GM23338 (cell line): ENCODE results near the gene TTC27. TPM values are rescaled to one million over a fixed set of nuclear protein-coding genes. Genes with fewer than 3 reads are reported as not detected.

ENCODE experiments used
- ATAC-seq: fragments of 200-7000 bp; cut with Tn5 transposase; 3 replicates; pipeline ENCODE4 v1.9.1; 2020
- DNase-seq: peaks from one replicate; pipeline ENCODE4 v3.0.0-alpha.2; 2015; ENCODE audit warnings: low spot score
- H2AFZ ChIP-seq: fragments of 200-600 bp; sonication (generic); 2 replicates; pipeline ENCODE4 v1.8.0; 2016; ENCODE audit warnings: antibody characterized with exemption, mild to moderate bottlenecking, moderate library complexity
- H3F3A ChIP-seq: fragments of 200-600 bp; sonication (generic); replicated peaks from 2 replicates; pipeline ENCODE4 v1.8.0; 2017; ENCODE audit warnings: antibody characterized with exemption, mixed run types, low read depth
- H3K27ac ChIP-seq: fragments of 200-600 bp; sonication (generic); 2 replicates; pipeline ENCODE4 v1.6.1; 2016; ENCODE audit warnings: low read depth
- H3K27me3 ChIP-seq: fragments of 200-600 bp; sonication (generic); 2 replicates; pipeline ENCODE4 v1.8.0; 2016; ENCODE audit warnings: mild to moderate bottlenecking, mixed run types, moderate library complexity; ENCODE audit not compliant: insufficient read depth
- H3K36me3 ChIP-seq: fragments of 200-600 bp; sonication (generic); 2 replicates; pipeline ENCODE4 v1.8.0; 2016; ENCODE audit warnings: mild to moderate bottlenecking; ENCODE audit not compliant: insufficient read depth
- H3K4me1 ChIP-seq: fragments of 200-600 bp; sonication (generic); 2 replicates; pipeline ENCODE4 v1.8.0; 2016; ENCODE audit warnings: mild to moderate bottlenecking, moderate library complexity; ENCODE audit not compliant: insufficient read depth
- H3K4me2 ChIP-seq: fragments of 200-600 bp; sonication (generic); 2 replicates; pipeline ENCODE4 v1.7.1; 2017; ENCODE audit warnings: mixed run types
- H3K4me3 ChIP-seq: fragments of 200-600 bp; sonication (generic); 2 replicates; pipeline ENCODE4 v1.6.1; 2016; ENCODE audit warnings: mixed run types
- H3K79me2 ChIP-seq: fragments of 200-600 bp; sonication (generic); replicated peaks from 2 replicates; pipeline ENCODE4 v1.8.0; 2017; ENCODE audit warnings: mild to moderate bottlenecking; ENCODE audit not compliant: insufficient read depth
- H3K9me2 ChIP-seq: fragments of 200-600 bp; sonication (generic); 2 replicates; pipeline ENCODE4 v1.8.0; 2017; ENCODE audit not compliant: insufficient read depth
- H4K20me1 ChIP-seq: fragments of 200-600 bp; sonication (generic); replicated peaks from 2 replicates; pipeline ENCODE4 v1.8.0; 2017; ENCODE audit warnings: mild to moderate bottlenecking; ENCODE audit not compliant: insufficient read depth
- H3K27ac Mint-ChIP-seq: 2 replicates; pipeline ENCODE4 v1.8.0; 2020; ENCODE audit warnings: inconsistent platforms, mild to moderate bottlenecking, moderate library complexity, mixed read lengths
- H3K27me3 Mint-ChIP-seq: 3 replicates; pipeline ENCODE4 v1.8.0; 2022; ENCODE audit warnings: low read depth, mild to moderate bottlenecking, moderate library complexity, mixed read lengths, inconsistent platforms; ENCODE audit not compliant: insufficient read depth, poor library complexity
- H3K36me3 Mint-ChIP-seq: 3 replicates; pipeline ENCODE4 v1.8.0; 2021; ENCODE audit warnings: low read depth, mild to moderate bottlenecking, inconsistent platforms, moderate library complexity, mixed read lengths
- H3K4me1 Mint-ChIP-seq: 3 replicates; pipeline ENCODE4 v1.8.0; 2020; ENCODE audit warnings: mild to moderate bottlenecking, inconsistent platforms, mixed read lengths
- H3K4me3 Mint-ChIP-seq: 3 replicates; pipeline ENCODE4 v1.8.0; 2021; ENCODE audit warnings: moderate library complexity, mild to moderate bottlenecking, inconsistent platforms, mixed read lengths
- H3K9me3 Mint-ChIP-seq: 3 replicates; pipeline ENCODE4 v1.8.0; 2020; ENCODE audit warnings: moderate library complexity, mild to moderate bottlenecking, inconsistent platforms, mixed read lengths
- CREB1 ChIP-seq: fragments of 250-450 bp; sonication (Bioruptor Pico); IDR thresholded peaks from 2 replicates; pipeline ENCODE4 v1.5.0; 2020; ENCODE audit warnings: low read depth, mild to moderate bottlenecking, moderate library complexity
- CTCF ChIP-seq, 2 experiments: fragments of 200-600 bp in 1 of 2; sonication (generic) in 1 of 2; conservative IDR thresholded peaks; 2 replicates each; pipeline versions ENCODE4 v1.5.1 to v1.6.1; 2016 to 2017; ENCODE audit warnings: antibody characterized with exemption in 2 of 2, low read depth in 2 of 2, mild to moderate bottlenecking in 2 of 2, moderate library complexity in 1 of 2
- ETS1 ChIP-seq: IDR thresholded peaks from 2 replicates; pipeline ENCODE4 v1.6.1; 2016; ENCODE audit warnings: antibody characterized with exemption
- EZH2 ChIP-seq: fragments of 200-600 bp; sonication (generic); IDR thresholded peaks from one replicate; pipeline ENCODE4 v1.8.0; 2017; ENCODE audit warnings: antibody characterized with exemption, mild to moderate bottlenecking, low read depth; ENCODE audit not compliant: unreplicated experiment
- EZH2phosphoT487 ChIP-seq: fragments of 200-600 bp; sonication (generic); IDR thresholded peaks from one replicate; pipeline ENCODE4 v1.8.1; 2018; ENCODE audit warnings: antibody characterized with exemption; ENCODE audit not compliant: unreplicated experiment
- JUNB ChIP-seq: IDR thresholded peaks from one replicate; pipeline ENCODE4 v1.6.1; 2016; ENCODE audit warnings: antibody characterized with exemption; ENCODE audit not compliant: unreplicated experiment
- NANOG ChIP-seq: IDR thresholded peaks from 2 replicates; pipeline ENCODE4 v1.6.1; 2016; ENCODE audit warnings: antibody characterized with exemption, borderline replicate concordance
- POLR2AphosphoS5 ChIP-seq: IDR thresholded peaks from 2 replicates; pipeline ENCODE4 v1.6.1; 2016; ENCODE audit warnings: antibody characterized with exemption, low read depth
- REST ChIP-seq: IDR thresholded peaks from one replicate; pipeline ENCODE4 v1.6.1; 2018; ENCODE audit warnings: antibody characterized with exemption; ENCODE audit not compliant: unreplicated experiment
- STAT1 ChIP-seq: IDR thresholded peaks from one replicate; pipeline ENCODE4 v1.6.1; 2016; ENCODE audit warnings: antibody characterized with exemption; ENCODE audit not compliant: unreplicated experiment
- ZNF114 ChIP-seq: fragments of 250-450 bp; sonication (Bioruptor Pico); IDR thresholded peaks from 2 replicates; pipeline ENCODE4 v1.5.0; 2020; ENCODE audit warnings: mild to moderate bottlenecking, moderate library complexity
- ZNF462 ChIP-seq: fragments of 250-450 bp; sonication (Bioruptor Pico); IDR thresholded peaks from 2 replicates; pipeline ENCODE4 v1.5.0; 2020; ENCODE audit warnings: mild to moderate bottlenecking, moderate library complexity
- polyA plus RNA-seq: library from polyadenylated mRNA; unstranded; fragments of >200 nt; fragmentation: Nextera tagmentation; extraction: Ambion mirVana; gene quantifications from 2 replicates; pipeline ENCODE4 v1.2.1, GENCODE V29; 2016
- total RNA-seq: library from RNA; depleted of rRNA; stranded (reverse); fragments of >200 nt; shearing (Covaris generic); gene quantifications from 2 replicates; pipeline ENCODE4 v1.2.3, GENCODE V29; 2014

TTC27 gene
- total and polyA plus RNA-seq, 2 experiments from 2014 or later = 11.8 to 41.3 TPM

- TF ChIP-seq CTCF (conservative IDR thresholded peaks at IDR 0.05; ENCODE audit: low read depth in 2 of 2) (no peak), ZNF462 (no peak), CREB1 (CRISPR knock-in tag) (no peak)
These were observed 3.0 kb upstream of the TTC27 start (continued) for GRCh38 chr2:32624812-32625211.

- ATAC-seq (no peak; the same call in 2 of the 3 replicates), DNase-seq (peak; percentile 46)
- Mint-ChIP-seq H3K36me3 (no peaks in the 10 kb centered on the region), H3K9me3 (no peaks in the 10 kb centered on the region), H3K27ac (peak overlapping the region; percentile 97), H3K27me3 (peaks cover 10% of the 10 kb centered on the region), H3K4me3 (peak overlapping the region; percentile 98; the same call in 2 of the 3 replicates), H3K4me1 (peaks cover 16% of the 10 kb centered on the region; the same call in 2 of the 3 replicates)
- peak overlapping the region; percentile 76; the same call in 1 of the 2 replicates for H3K27ac ChIP-seq
- H3K36me3 ChIP-seq = no peaks in the 10 kb centered on the region; the same call in 1 of the 2 replicates
- H3K4me1 ChIP-seq = peaks cover 9% of the 10 kb centered on the region
- no peaks in the 10 kb centered on the region for H3K27me3 ChIP-seq
- H4K20me1 ChIP-seq = no peaks in the 10 kb centered on the region
- H3K4me2 ChIP-seq = peak overlapping the region; percentile 90
- peaks cover 19% of the 10 kb centered on the region for H3K79me2 ChIP-seq
- peaks cover 9% of the 10 kb centered on the region; the same call in 1 of the 2 replicates for H3F3A ChIP-seq
- peak overlapping the region; percentile 88; the same call in 1 of the 2 replicates for H2AFZ ChIP-seq
- no peaks in the 10 kb centered on the region for H3K9me2 ChIP-seq
- H3K4me3 ChIP-seq = peak overlapping the region; percentile 88
- TF ChIP-seq POLR2AphosphoS5 (no peak), JUNB (no peak), ZNF114 (CRISPR knock-in tag) (no peak), ETS1 (no peak), REST (no peak), CREB1 (CRISPR knock-in tag) (no peak), EZH2 (no peak), NANOG (no peak), STAT1 (no peak), EZH2phosphoT487 (no peak)
These were observed 1.1 kb upstream of the TTC27 start for GRCh38 chr2:32626639-32627221.
